ENCODE measurements around the gene THUMPD2. TPM values are rescaled to one million over a fixed set of nuclear protein-coding genes. Genes with fewer than 3 reads are reported as not detected.

Gene THUMPD2
- total RNA-seq, 4 donors from 2014 or later, result 6.2 to 18.6 (median 11.8) TPM

GRCh38 chr2:39717067-39717466 is 62.0 kb downstream of the THUMPD2 start:
- TF ChIP-seq CTCF (IDR thresholded peaks at IDR 0.05; ENCODE audit: low read depth), result no peak

GRCh38 chr2:39715822-39716221 is 63.2 kb downstream of the THUMPD2 start:
- TF ChIP-seq CTCF (IDR thresholded peaks at IDR 0.05; ENCODE audit: low read depth), result no peak

- no peak for TF ChIP-seq CTCF (IDR thresholded peaks at IDR 0.05; ENCODE audit: low read depth)
These were observed 64.0 kb downstream of the THUMPD2 start for GRCh38 chr2:39715095-39715494.

- no peak for TF ChIP-seq CTCF (IDR thresholded peaks at IDR 0.05; ENCODE audit: low read depth)
These were observed 66.1 kb downstream of the THUMPD2 start for GRCh38 chr2:39712953-39713352.

GRCh38 chr2:39710807-39711206 is 68.3 kb downstream of the THUMPD2 start:
- no peak for TF ChIP-seq CTCF (IDR thresholded peaks at IDR 0.05; ENCODE audit: low read depth)

- TF ChIP-seq CTCF (IDR thresholded peaks at IDR 0.05; ENCODE audit: low read depth), result no peak
These were observed 71.1 kb downstream of the THUMPD2 start for GRCh38 chr2:39708003-39708402.

- TF ChIP-seq CTCF (IDR thresholded peaks at IDR 0.05; ENCODE audit: low read depth), result no peak
These were observed 72.1 kb downstream of the THUMPD2 start for GRCh38 chr2:39706945-39707344.

Data from subcutaneous adipose tissue (tissue), 4 donors.